ENCODE data around the gene POLR1G. TPM values are rescaled to one million over a fixed set of nuclear protein-coding genes. Genes with fewer than 3 reads are reported as not detected.

POLR1G gene
- polyA plus RNA-seq, 3 donors = 0.81 to 1.5 (median 1.1) TPM

GRCh38 chr19:45403272-45403671 lies 3.2 kb upstream of the POLR1G start:
- Histone ChIP-seq H3K4me3 (replicated peaks in 1 of 3; ENCODE audit: low read depth in 2 of 3, low read length in 3 of 3) (no peak overlapping the region), H3K27ac (ENCODE audit: low read depth in 1 of 2, low read length in 2 of 2) (no peak overlapping the region), H3K4me2 (replicated peaks; ENCODE audit: extremely low read depth, low read length, poor library complexity, severe bottlenecking) (no peak overlapping the region), H4K20me1 (ENCODE audit: insufficient read depth, low read length) (peaks cover 10% of the 10 kb centered on the region), H3K27me3 (ENCODE audit: control insufficient read depth in 2 of 2, insufficient read depth in 2 of 2, low read length in 2 of 2) (peaks cover 28 to 41% of the 10 kb centered on the region in 2 donors), H3K9me3 (replicated peaks in 1 of 2; ENCODE audit: control insufficient read depth in 1 of 2, insufficient read depth in 1 of 2, low read length in 2 of 2) (peaks cover 4 to 14% of the 10 kb centered on the region in 2 donors), H3K79me2 (ENCODE audit: insufficient read depth, low read length) (no peaks in the 10 kb centered on the region), H3K36me3 (replicated peaks in 1 of 2; ENCODE audit: control insufficient read depth in 1 of 2, insufficient read depth in 2 of 2, low read length in 2 of 2) (no peaks in the 10 kb centered on the region), H2AFZ (ENCODE audit: insufficient read depth, low read depth, low read length, poor library complexity, severe bottlenecking) (no peak overlapping the region), H3K4me1 (ENCODE audit: control insufficient read depth in 1 of 2, insufficient read depth in 2 of 2, low read length in 2 of 2) (peaks cover 43 to 56% of the 10 kb centered on the region in 2 donors), H3K9ac (ENCODE audit: insufficient read depth, low read length, poor library complexity, severe bottlenecking) (no peak overlapping the region)
- Mint-ChIP-seq H3K27ac (peak overlapping the region in 1 of 7 donors; percentile 25), H3K27me3 (ENCODE audit: low read depth in 3 of 3) (peaks cover 46 to 59% (median 52%) of the 10 kb centered on the region in 3 donors), H3K9me3 (peaks cover 0 to 14% (median 6%) of the 10 kb centered on the region in 7 donors), H3K4me3 (peak overlapping the region in 1 of 2 donors; percentile 95), H3K36me3 (peaks cover 0 to 8% of the 10 kb centered on the region in 2 donors), H3K4me1 (peaks cover 43% of the 10 kb centered on the region)
- no peak for TF ChIP-seq CTCF (IDR thresholded peaks at IDR 0.05)
- 95% methylated on average over 4 of the region's 4 CpGs for WGBS (ENCODE audit: insufficient coverage)
- no peak for DNase-seq
- intact Hi-C loops (cut with micrococcal nuclease) = loop anchor here in 1 of 2 donors (10.0 kb wide), 1 partner anchor 232 kb away; the partner anchor contains the start of gene EML2

GRCh38 chr19:45403781-45404556 lies 2.5 kb upstream of the POLR1G start:
- Histone ChIP-seq H3K4me3 (replicated peaks in 1 of 3; ENCODE audit: low read depth in 2 of 3, low read length in 3 of 3) (peak overlapping the region in 1 of 3 experiments; percentile 91), H3K4me2 (replicated peaks; ENCODE audit: extremely low read depth, low read length, poor library complexity, severe bottlenecking) (peak overlapping the region; percentile 89), H2AFZ (ENCODE audit: insufficient read depth, low read depth, low read length, poor library complexity, severe bottlenecking) (peak overlapping the region; percentile 93), H3K27ac (ENCODE audit: low read depth in 1 of 2, low read length in 2 of 2) (no peak overlapping the region), H3K79me2 (ENCODE audit: insufficient read depth, low read length) (no peaks in the 10 kb centered on the region), H3K9ac (ENCODE audit: insufficient read depth, low read length, poor library complexity, severe bottlenecking) (no peak overlapping the region), H3K4me1 (ENCODE audit: control insufficient read depth in 1 of 2, insufficient read depth in 2 of 2, low read length in 2 of 2) (peaks cover 44 to 56% of the 10 kb centered on the region in 2 donors), H3K9me3 (replicated peaks in 1 of 2; ENCODE audit: control insufficient read depth in 1 of 2, insufficient read depth in 1 of 2, low read length in 2 of 2) (peaks cover 4 to 14% of the 10 kb centered on the region in 2 donors), H3K27me3 (ENCODE audit: control insufficient read depth in 2 of 2, insufficient read depth in 2 of 2, low read length in 2 of 2) (peaks cover 28 to 39% of the 10 kb centered on the region in 2 donors), H3K36me3 (replicated peaks in 1 of 2; ENCODE audit: control insufficient read depth in 1 of 2, insufficient read depth in 2 of 2, low read length in 2 of 2) (no peaks in the 10 kb centered on the region), H4K20me1 (ENCODE audit: insufficient read depth, low read length) (peaks cover 12% of the 10 kb centered on the region)
- peaks cover 45 to 52% (median 46%) of the 10 kb centered on the region in 3 donors for H3K27me3 Mint-ChIP-seq (ENCODE audit: low read depth in 3 of 3)
- H3K9me3 Mint-ChIP-seq = peaks cover 0 to 11% (median 6%) of the 10 kb centered on the region in 7 donors
- DNase-seq = peak in 1 of 3 donors; percentile 36
- 14% methylated on average over 15 of the region's 25 CpGs for WGBS (ENCODE audit: insufficient coverage)
- peak overlapping the region; percentile 81 to 95 for H3K4me3 Mint-ChIP-seq
- peak; percentile 47 for TF ChIP-seq CTCF (IDR thresholded peaks at IDR 0.05)
- intact Hi-C loops (cut with micrococcal nuclease) = loop anchor here in 1 of 2 donors (10.0 kb wide), 1 partner anchor 231 kb away; the partner anchor contains the start of gene EML2
- peaks cover 5 to 8% of the 10 kb centered on the region in 2 donors for H3K36me3 Mint-ChIP-seq
- H3K27ac Mint-ChIP-seq = peak overlapping the region in 1 of 7 donors; percentile 25
- H3K4me1 Mint-ChIP-seq = peaks cover 43% of the 10 kb centered on the region
